HG03159 (cell line): ENCODE measurements around the gene JAG1.
"Not testable (repeated sequence)": the region's sequence is repeated elsewhere in the genome, so short reads cannot be mapped to it uniquely, and the experiment has no call there.

ENCODE experiments used
- ATAC-seq: cut with Tn5 transposase; IDR thresholded peaks from one replicate; pipeline ENCODE4 v1.9.1; 2021; ENCODE audit warnings: mild to moderate bottlenecking, moderate library complexity; ENCODE audit not compliant: unreplicated experiment

Gene JAG1

GRCh38 chr20:10590446-10590845, 83.4 kb downstream of the JAG1 start:
- ATAC-seq, result not testable (repeated sequence)
